Parathyroid adenoma (tissue), 2 donors: Measurements from ENCODE around the gene FHIP2A.

Experiments
- H2AFZ ChIP-seq: fragments of 300-600 bp; sonication (generic); one replicate; pipeline ENCODE4 v1.7.0; 2017; ENCODE audit warnings: antibody characterized with exemption, mild to moderate bottlenecking
- H3K27ac ChIP-seq: fragments of 300-600 bp; sonication (generic); one replicate; pipeline ENCODE4 v1.7.0; 2017
- H3K27me3 ChIP-seq: fragments of 300-600 bp; sonication (generic); one replicate; pipeline ENCODE4 v1.7.0; 2017; ENCODE audit warnings: low read length; ENCODE audit not compliant: control insufficient read depth, insufficient read depth
- H3K36me3 ChIP-seq: fragments of 300-600 bp; sonication (generic); one replicate; pipeline ENCODE4 v1.7.0; 2017; ENCODE audit warnings: low read length; ENCODE audit not compliant: control insufficient read depth, insufficient read depth
- H3K4me1 ChIP-seq: fragments of 300-600 bp; sonication (generic); one replicate; pipeline ENCODE4 v1.7.0; 2017; ENCODE audit warnings: control low read depth
- H3K4me2 ChIP-seq: fragments of 300-600 bp; sonication (generic); one replicate; pipeline ENCODE4 v1.7.0; 2017; ENCODE audit warnings: low read length
- H3K4me3 ChIP-seq: fragments of 300-600 bp; sonication (generic); one replicate; pipeline ENCODE4 v1.7.0; 2017; ENCODE audit warnings: low read depth, low read length
- H3K79me2 ChIP-seq: fragments of 300-600 bp; sonication (generic); one replicate; pipeline ENCODE4 v1.7.0; 2017; ENCODE audit warnings: control low read depth
- H3K9ac ChIP-seq: fragments of 300-600 bp; sonication (generic); one replicate; pipeline ENCODE4 v1.7.0; 2017; ENCODE audit warnings: mild to moderate bottlenecking
- H3K9me3 ChIP-seq: fragments of 300-600 bp; sonication (generic); one replicate; pipeline ENCODE4 v1.7.0; 2017; ENCODE audit warnings: low read length; ENCODE audit not compliant: control insufficient read depth
- CTCF ChIP-seq: fragments of 300-600 bp; sonication (generic); IDR thresholded peaks from one replicate; pipeline ENCODE4 v1.7.0; 2017; ENCODE audit warnings: antibody characterized with exemption, mild to moderate bottlenecking
- donor health status: primary hyperparathyroidism.

FHIP2A gene

GRCh38 chr10:114824391-114824790, 2.8 kb downstream of the FHIP2A start:
- H3K4me1 ChIP-seq, result peaks cover 6% of the 10 kb centered on the region
- H3K79me2 ChIP-seq, result peaks cover 41% of the 10 kb centered on the region
- no peak overlapping the region for H3K4me2 ChIP-seq
- no peaks in the 10 kb centered on the region for H3K27me3 ChIP-seq
- no peak overlapping the region for H3K9ac ChIP-seq
- no peak overlapping the region for H3K4me3 ChIP-seq
- no peak for TF ChIP-seq CTCF
- no peak overlapping the region for H2AFZ ChIP-seq
- no peaks in the 10 kb centered on the region for H3K36me3 ChIP-seq
- H3K27ac ChIP-seq, result no peak overlapping the region
- H3K9me3 ChIP-seq, result no peaks in the 10 kb centered on the region

GRCh38 chr10:114825513-114826253, 4.1 kb downstream of the FHIP2A start:
- Histone ChIP-seq H3K4me2 (no peak overlapping the region), H3K27ac (no peak overlapping the region), H3K9ac (no peak overlapping the region), H2AFZ (no peak overlapping the region), H3K27me3 (no peaks in the 10 kb centered on the region), H3K4me3 (no peak overlapping the region), H3K36me3 (no peaks in the 10 kb centered on the region), H3K4me1 (peaks cover 6% of the 10 kb centered on the region), H3K79me2 (peaks cover 44% of the 10 kb centered on the region), H3K9me3 (no peaks in the 10 kb centered on the region)
- no peak for TF ChIP-seq CTCF

- H3K9me3 ChIP-seq, result no peaks in the 10 kb centered on the region
- no peaks in the 10 kb centered on the region for H3K4me1 ChIP-seq
Observed at GRCh38 chr10:114829160-114829909, 7.8 kb downstream of the FHIP2A start.

GRCh38 chr10:114831186-114831867, 9.7 kb downstream of the FHIP2A start:
- H3K4me2 ChIP-seq, result no peak overlapping the region
- H2AFZ ChIP-seq, result no peak overlapping the region
- no peaks in the 10 kb centered on the region for H3K9me3 ChIP-seq
- H3K4me1 ChIP-seq, result no peaks in the 10 kb centered on the region
- H3K79me2 ChIP-seq, result peaks cover 27% of the 10 kb centered on the region
- no peak overlapping the region for H3K4me3 ChIP-seq
- no peaks in the 10 kb centered on the region for H3K27me3 ChIP-seq
- H3K36me3 ChIP-seq, result no peaks in the 10 kb centered on the region
- TF ChIP-seq CTCF, result no peak
- no peak overlapping the region for H3K9ac ChIP-seq
- no peak overlapping the region for H3K27ac ChIP-seq

More at GRCh38 chr10:114829160-114829909, 7.8 kb downstream of the FHIP2A start:
- Histone ChIP-seq H3K4me3 (no peak overlapping the region), H3K9ac (no peak overlapping the region), H3K79me2 (peaks cover 43% of the 10 kb centered on the region), H3K4me2 (no peak overlapping the region), H3K36me3 (no peaks in the 10 kb centered on the region), H3K27ac (no peak overlapping the region), H3K27me3 (no peaks in the 10 kb centered on the region), H2AFZ (no peak overlapping the region)
- TF ChIP-seq CTCF, result no peak
